B cell (primary cell): ENCODE data around the gene KLK4.

ENCODE experiments used
- CTCF ChIP-seq: fragments of 200-600 bp; IDR thresholded peaks from one replicate; pipeline ENCODE4 v1.8.0; 2022; ENCODE audit warnings: antibody characterized with exemption, mild to moderate bottlenecking
- EZH2 ChIP-seq: IDR thresholded peaks from 2 replicates; pipeline ENCODE4 v1.6.1; 2012; ENCODE audit warnings: borderline replicate concordance, low read depth, mild to moderate bottlenecking, moderate library complexity, low read length; ENCODE audit not compliant: insufficient read depth, poor library complexity, severe bottlenecking

GRCh38 chr19:50894478-50895356 is 16.5 kb downstream of the KLK4 start:
- TF ChIP-seq CTCF (no peak), EZH2 (no peak)
